Upper lobe of right lung (tissue), 1 donor: ENCODE results near the gene ABCA8. TPM values are rescaled to one million over a fixed set of nuclear protein-coding genes. Genes with fewer than 3 reads are reported as not detected.
"Not testable (repeated sequence)": the region's sequence is repeated elsewhere in the genome, so short reads cannot be mapped to it uniquely, and the experiment has no call there.

Experiments
- ATAC-seq: fragments of 200-7000 bp; cut with Tn5 transposase; one replicate; pipeline ENCODE4 v1.9.1; 2020; ENCODE audit warnings: mild to moderate bottlenecking, moderate library complexity
- DNase-seq: peaks from one replicate; pipeline ENCODE4 v3.0.0-alpha.2; 2020
- H3K27ac ChIP-seq: fragments of 200-600 bp; one replicate; pipeline ENCODE4 v1.8.0; 2022
- H3K27me3 ChIP-seq: fragments of 200-600 bp; one replicate; pipeline ENCODE4 v1.8.0; 2022; ENCODE audit warnings: mild to moderate bottlenecking
- H3K36me3 ChIP-seq: fragments of 200-600 bp; one replicate; pipeline ENCODE4 v1.8.0; 2022
- H3K4me1 ChIP-seq: fragments of 200-600 bp; one replicate; pipeline ENCODE4 v1.8.0; 2022
- H3K4me3 ChIP-seq: fragments of 200-600 bp; one replicate; pipeline ENCODE4 v1.8.0; 2022; ENCODE audit warnings: mild to moderate bottlenecking
- H3K9me3 ChIP-seq: fragments of 200-600 bp; one replicate; pipeline ENCODE4 v1.8.0; 2022
- CTCF ChIP-seq: fragments of 200-600 bp; IDR thresholded peaks from one replicate; pipeline ENCODE4 v1.8.0; 2022; ENCODE audit warnings: antibody characterized with exemption
- intact Hi-C: fragments of 100-400 bp; cut with DNase I; formaldehyde crosslinking; loops from one replicate; pipeline ENCODE4 v1.11.0; 2022
- total RNA-seq: library from RNA; stranded (reverse); fragmentation: NEBNext Ultra II Directional; extraction: Animal tissue kit (Norgen Biotek cat#: 25700); gene quantifications from one replicate; pipeline ENCODE4 v1.2.1, GENCODE V29; 2021
- donor health status: DM: no; HTN: yes; CAD: no; lungs with severe emphysema.

Gene ABCA8
- total RNA-seq, 1 donor from 2014 or later = 34.0 TPM

GRCh38 chr17:68829211-68829610 lies 126.0 kb downstream of the ABCA8 start:
- Histone ChIP-seq H3K9me3 (no peaks in the 10 kb centered on the region), H3K27me3 (no peaks in the 10 kb centered on the region), H3K4me3 (no peak overlapping the region), H3K36me3 (no peaks in the 10 kb centered on the region), H3K4me1 (no peaks in the 10 kb centered on the region), H3K27ac (no peak overlapping the region)
- ATAC-seq (no peak), DNase-seq (no peak)
- intact Hi-C loops = no loop called here
- TF ChIP-seq CTCF = no peak

GRCh38 chr17:68824707-68825106 lies 130.5 kb downstream of the ABCA8 start:
- H3K4me1 ChIP-seq = no peaks in the 10 kb centered on the region
- H3K4me3 ChIP-seq = no peak overlapping the region
- TF ChIP-seq CTCF = no peak
- DNase-seq (no peak), ATAC-seq (no peak)
- no peaks in the 10 kb centered on the region for H3K27me3 ChIP-seq
- intact Hi-C loops = no loop called here
- H3K9me3 ChIP-seq = no peaks in the 10 kb centered on the region
- no peak overlapping the region for H3K27ac ChIP-seq
- H3K36me3 ChIP-seq = no peaks in the 10 kb centered on the region

GRCh38 chr17:68824185-68824584 lies 131.0 kb downstream of the ABCA8 start:
- H3K4me1 ChIP-seq, intact Hi-C loops, H3K36me3 ChIP-seq, H3K27me3 ChIP-seq, ATAC-seq, H3K9me3 ChIP-seq, H3K4me3 ChIP-seq, DNase-seq, H3K27ac ChIP-seq: not testable (repeated sequence)

- H3K9me3 ChIP-seq = no peaks in the 10 kb centered on the region
- H3K4me3 ChIP-seq = no peak overlapping the region
- ATAC-seq (no peak), DNase-seq (no peak)
- intact Hi-C loops = no loop called here
- no peak for TF ChIP-seq CTCF
- no peaks in the 10 kb centered on the region for H3K27me3 ChIP-seq
- H3K27ac ChIP-seq = no peak overlapping the region
- no peaks in the 10 kb centered on the region for H3K4me1 ChIP-seq
- no peaks in the 10 kb centered on the region for H3K36me3 ChIP-seq
Measured at GRCh38 chr17:68822719-68823289, 132.4 kb downstream of the ABCA8 start.

GRCh38 chr17:68821860-68822696 lies 133.1 kb downstream of the ABCA8 start:
- no peak for ATAC-seq
- no peak for DNase-seq
- no peak for TF ChIP-seq CTCF
- Histone ChIP-seq H3K27ac (no peak overlapping the region), H3K36me3 (no peaks in the 10 kb centered on the region), H3K4me1 (no peaks in the 10 kb centered on the region), H3K27me3 (no peaks in the 10 kb centered on the region), H3K9me3 (no peaks in the 10 kb centered on the region), H3K4me3 (no peak overlapping the region)
- intact Hi-C loops = no loop called here

GRCh38 chr17:68820825-68821481 lies 134.2 kb downstream of the ABCA8 start:
- TF ChIP-seq CTCF = no peak
- Histone ChIP-seq H3K27me3 (no peaks in the 10 kb centered on the region), H3K27ac (no peak overlapping the region), H3K4me3 (no peak overlapping the region), H3K4me1 (no peaks in the 10 kb centered on the region), H3K36me3 (no peaks in the 10 kb centered on the region), H3K9me3 (no peaks in the 10 kb centered on the region)
- ATAC-seq = no peak
- intact Hi-C loops = no loop called here
- no peak for DNase-seq
